GM18526 (cell line): Measurements from ENCODE around the gene C1orf21.

ENCODE experiments used
- POLR2A ChIP-seq: IDR thresholded peaks from 3 replicates; pipeline ENCODE4 v1.6.1; 2011; ENCODE audit not compliant: insufficient read length; ENCODE audit errors: extremely low read depth

Gene C1orf21

GRCh38 chr1:184473176-184473966 is 86.5 kb downstream of the C1orf21 start:
- TF ChIP-seq POLR2A: no peak

DNA sequence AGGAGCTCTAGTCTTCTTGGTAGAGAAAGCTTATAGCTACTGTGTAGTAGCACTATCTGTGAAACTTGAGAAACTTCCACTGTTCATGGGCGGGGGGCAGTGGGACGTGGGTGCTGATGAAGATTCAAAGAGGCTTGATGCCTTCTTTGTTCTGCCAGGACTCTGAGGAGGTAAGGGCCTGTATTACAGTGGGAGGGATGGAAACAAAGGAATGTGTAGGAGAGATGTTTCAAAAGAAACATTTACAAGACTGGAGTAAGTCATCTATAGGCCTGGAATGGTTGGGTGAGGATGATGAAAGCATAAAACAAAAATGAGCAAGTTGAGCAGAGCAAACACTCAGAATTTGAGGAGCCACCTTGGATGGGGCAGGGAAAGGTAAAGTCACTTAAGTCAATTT is 89.4 kb downstream of the C1orf21 start:
- no peak for TF ChIP-seq POLR2A

DNA sequence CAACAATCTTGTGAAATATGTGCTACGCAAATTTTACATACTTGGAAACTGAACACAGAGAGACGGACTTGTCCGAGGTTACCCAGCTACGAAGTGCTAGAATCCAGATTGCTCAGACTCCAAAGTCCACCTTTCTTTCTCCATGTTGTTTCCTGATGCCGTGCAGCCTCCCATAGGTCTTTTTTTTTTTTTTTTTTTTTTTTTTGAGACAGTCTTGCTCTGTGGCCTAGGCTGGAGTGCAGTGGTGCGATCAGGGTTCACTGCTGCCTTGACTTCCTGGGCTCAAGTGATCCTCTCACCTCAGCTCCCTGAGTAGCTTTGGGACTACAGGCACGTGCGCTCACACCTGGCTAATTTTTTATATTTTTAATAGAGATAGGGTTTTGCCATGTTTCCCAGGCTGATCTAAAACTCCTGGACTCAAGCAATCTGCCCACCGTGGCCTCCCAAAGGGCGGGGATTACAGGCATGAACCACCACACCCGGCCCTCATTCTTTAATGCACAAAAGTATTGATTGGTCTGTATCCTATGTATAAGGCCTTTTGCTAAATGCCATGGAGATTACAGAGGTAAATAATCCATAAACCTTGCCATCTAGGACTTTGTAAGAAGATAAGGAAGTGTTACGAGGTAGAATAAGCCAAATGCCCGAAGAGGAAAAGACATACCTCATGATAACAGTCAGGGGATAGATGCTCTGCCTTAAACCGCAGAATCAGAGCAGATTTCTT is 92.8 kb downstream of the C1orf21 start:
- TF ChIP-seq POLR2A: no peak

- TF ChIP-seq POLR2A: no peak
Observed at GRCh38 chr1:184480736-184481135, 93.9 kb downstream of the C1orf21 start.

DNA sequence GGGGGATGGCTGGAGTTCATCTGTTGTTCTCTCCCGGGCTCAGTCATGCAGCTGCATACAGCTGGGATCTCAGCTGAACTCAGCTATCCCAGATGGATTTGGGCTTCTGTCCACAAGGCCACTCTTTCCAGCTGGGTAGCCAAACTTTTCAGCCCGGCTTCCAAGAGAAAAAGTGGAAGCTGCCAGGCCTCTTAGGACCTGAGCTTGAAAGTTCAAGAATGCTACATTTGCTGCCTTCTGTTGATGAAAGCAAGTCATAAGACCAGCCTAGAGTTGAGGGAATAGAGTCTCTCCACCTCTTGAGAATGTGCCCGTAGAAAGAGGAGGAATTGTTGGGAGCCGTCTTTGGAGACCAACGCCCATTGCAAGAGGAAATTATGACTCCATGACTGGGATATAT is 95.3 kb downstream of the C1orf21 start:
- no peak for TF ChIP-seq POLR2A

- TF ChIP-seq POLR2A: no peak
Observed at GRCh38 chr1:184483101-184483683, 96.4 kb downstream of the C1orf21 start.

DNA sequence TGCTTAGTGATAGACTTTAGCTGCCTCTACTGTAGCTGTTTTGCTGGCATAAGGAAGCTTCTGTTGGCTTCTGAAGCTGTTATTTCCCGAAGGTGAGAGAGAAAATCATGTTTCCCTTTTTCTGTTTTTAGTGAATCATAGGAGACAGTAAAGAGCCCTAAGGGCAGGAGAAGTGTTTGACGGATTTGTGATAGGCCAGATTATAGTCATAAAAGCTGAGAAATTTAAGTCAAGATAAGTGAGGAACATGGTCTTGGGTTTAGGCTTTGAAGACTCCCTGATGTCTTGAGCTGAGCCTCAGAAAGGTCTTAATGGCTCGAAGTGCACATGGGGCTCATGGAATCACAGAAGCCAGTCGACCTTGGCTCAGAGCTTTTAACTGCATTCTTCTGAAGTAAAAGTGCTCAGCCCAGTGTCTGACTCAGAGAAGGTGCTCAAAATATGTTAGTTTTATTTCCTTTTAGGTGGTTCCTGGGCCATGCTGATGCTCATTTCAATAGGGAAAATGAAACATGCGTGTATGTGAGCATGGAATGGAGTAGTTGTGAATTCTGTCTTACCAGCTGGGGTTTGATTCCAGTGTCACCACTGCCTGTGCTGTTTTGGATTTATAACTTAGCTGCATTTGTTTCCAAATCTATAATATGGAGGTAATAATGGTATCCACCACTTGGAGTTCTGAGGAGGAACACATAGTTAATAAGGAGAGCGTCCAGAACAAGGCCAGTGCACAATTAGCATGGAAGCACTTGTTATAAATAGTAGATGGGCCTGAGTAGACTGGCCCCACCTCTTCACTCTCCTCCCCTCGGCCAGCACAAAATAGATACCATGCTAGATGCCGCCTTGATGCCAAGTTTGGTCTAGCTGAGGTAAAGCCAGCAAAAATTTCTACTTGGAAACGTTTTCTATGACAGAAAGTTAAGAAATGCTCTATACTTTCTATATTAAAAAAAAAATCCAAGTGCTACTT is 99.2 kb downstream of the C1orf21 start:
- TF ChIP-seq POLR2A: no peak

DNA sequence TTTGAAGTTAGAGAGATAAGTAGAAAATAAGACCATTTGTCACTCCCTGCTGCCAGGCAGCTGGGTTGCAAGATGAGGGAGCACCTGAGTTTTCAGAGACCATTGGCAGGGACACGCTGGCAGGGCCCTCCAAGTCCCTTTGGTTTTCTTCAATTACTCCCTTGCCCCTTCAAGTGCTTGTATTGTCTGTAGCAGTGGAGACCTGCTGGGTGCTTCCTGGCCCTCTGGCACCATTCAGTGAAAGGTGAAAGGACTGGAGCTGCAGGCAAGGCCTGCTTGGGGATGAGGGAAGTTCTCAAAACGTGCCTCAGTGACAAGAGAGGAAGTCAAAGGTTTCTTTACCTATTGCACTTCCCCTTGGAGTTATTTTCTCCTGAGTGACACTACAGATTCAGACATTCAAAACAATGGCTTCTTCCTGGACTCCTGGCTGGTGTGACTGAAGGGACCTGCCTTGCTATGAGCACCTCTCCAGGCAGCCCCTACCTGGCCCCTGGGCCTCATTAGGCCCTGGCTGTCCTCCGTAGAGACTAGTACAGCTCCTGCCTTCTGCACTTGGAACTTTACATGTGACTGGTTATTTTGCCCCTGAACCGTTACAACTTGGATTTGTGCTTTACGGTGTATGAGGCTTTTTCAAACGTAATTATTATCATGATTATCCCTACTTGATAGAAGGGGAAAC is 100.1 kb downstream of the C1orf21 start:
- TF ChIP-seq POLR2A: no peak

GRCh38 chr1:184487531-184488193 is 100.8 kb downstream of the C1orf21 start:
- TF ChIP-seq POLR2A: no peak

GRCh38 chr1:184489908-184490307 is 103.1 kb downstream of the C1orf21 start:
- TF ChIP-seq POLR2A: no peak

DNA sequence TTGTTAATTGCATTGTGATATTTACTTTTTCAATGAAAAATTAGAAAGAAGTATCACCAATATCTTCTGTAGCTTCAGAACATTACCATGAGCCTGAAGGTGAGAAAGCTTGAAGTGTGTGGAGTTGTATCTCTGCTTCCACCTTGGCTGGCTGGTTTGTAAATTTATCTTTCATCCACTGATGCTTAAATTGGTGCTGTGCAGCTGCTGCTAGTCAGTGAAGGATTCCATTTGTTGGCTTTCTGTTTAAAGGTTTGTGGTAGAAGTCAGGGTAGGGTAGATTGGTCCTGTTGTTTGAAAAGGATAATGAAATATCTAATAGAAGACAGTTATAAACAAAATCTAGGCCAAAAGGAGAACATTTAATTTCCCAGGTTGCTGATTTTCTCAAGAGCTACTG is 105.7 kb downstream of the C1orf21 start:
- TF ChIP-seq POLR2A: no peak

- TF ChIP-seq POLR2A: no peak
Observed at GRCh38 chr1:184493987-184494388, 107.2 kb downstream of the C1orf21 start.

DNA sequence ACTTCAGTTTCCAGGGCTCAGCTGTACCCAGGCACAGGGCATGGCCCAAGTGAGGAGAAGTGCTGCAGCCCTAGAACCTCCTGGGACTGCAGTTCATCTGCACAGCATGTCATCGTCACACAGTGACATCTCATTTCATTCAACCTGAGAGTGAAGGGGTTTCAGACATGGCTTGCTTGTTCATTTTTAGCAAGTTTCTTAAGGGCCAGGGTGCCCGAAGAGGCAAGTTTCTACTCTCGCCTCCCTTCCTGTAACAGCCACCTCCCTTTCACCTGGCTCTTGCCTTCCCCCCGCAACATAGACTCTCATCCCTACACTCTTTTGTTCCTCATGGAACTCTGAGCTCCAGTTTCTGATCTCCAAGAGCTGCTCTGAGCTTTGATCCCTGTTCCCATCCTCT is 108.1 kb downstream of the C1orf21 start:
- no peak for TF ChIP-seq POLR2A
